Lung (tissue), 12 donors: Measurements from ENCODE around the gene SEPTIN5. TPM values are rescaled to one million over a fixed set of nuclear protein-coding genes. Genes with fewer than 3 reads are reported as not detected.

Experiments
- ATAC-seq: fragments of 200-7000 bp; cut with Tn5 transposase; one replicate; pipeline ENCODE4 v1.9.1; 2020; ENCODE audit warnings: moderate number of reproducible peaks; ENCODE audit not compliant: insufficient read depth, low FRiP score
- DNase-seq, 3 donors: peaks; one replicate each; pipeline ENCODE4 v3.0.0-alpha.2; 2013 to 2017
- H3K27ac ChIP-seq, 2 donors: one replicate each; pipeline ENCODE4 v1.5.1; 2013; ENCODE audit warnings: mild to moderate bottlenecking in 2 of 2, moderate library complexity in 2 of 2, control low read depth in 1 of 2, inconsistent platforms in 1 of 2, low read depth in 1 of 2, low read length in 1 of 2
- H3K27me3 ChIP-seq, 3 donors: one replicate each; pipeline ENCODE4 v1.5.1; 2013; ENCODE audit warnings: low read length in 2 of 3; ENCODE audit not compliant: control insufficient read depth in 3 of 3, insufficient read depth in 3 of 3
- H3K36me3 ChIP-seq, 4 donors: one replicate each; pipeline ENCODE4 v1.5.1; 2013; ENCODE audit warnings: low read length in 4 of 4, mild to moderate bottlenecking in 1 of 4, moderate library complexity in 1 of 4; ENCODE audit not compliant: control insufficient read depth in 4 of 4, insufficient read depth in 4 of 4
- H3K4me1 ChIP-seq, 5 donors: one replicate each; pipeline ENCODE4 v1.5.1; 2013; ENCODE audit warnings: low read length in 5 of 5, mild to moderate bottlenecking in 2 of 5, moderate library complexity in 1 of 5; ENCODE audit not compliant: control insufficient read depth in 5 of 5, insufficient read depth in 5 of 5
- H3K4me3 ChIP-seq: one replicate; pipeline ENCODE4 v1.5.1; 2013; ENCODE audit warnings: mild to moderate bottlenecking, control low read depth, moderate library complexity
- H3K9ac ChIP-seq, 2 donors: one replicate each; pipeline ENCODE4 v1.5.1; 2013; ENCODE audit warnings: low read length in 2 of 2, control low read depth in 1 of 2; ENCODE audit not compliant: insufficient read depth in 1 of 2
- H3K9me3 ChIP-seq, 4 donors: one replicate each; pipeline ENCODE4 v1.5.1; 2013; ENCODE audit warnings: low read length in 3 of 4, mild to moderate bottlenecking in 1 of 4, moderate library complexity in 1 of 4; ENCODE audit not compliant: control insufficient read depth in 4 of 4, insufficient read depth in 3 of 4
- CTCF ChIP-seq: IDR thresholded peaks from 2 replicates; pipeline ENCODE4 v1.5.1; 2012; ENCODE audit warnings: mild to moderate bottlenecking; ENCODE audit errors: control extremely low read depth, extremely low read depth
- WGBS, 2 donors: extraction: QIAGEN DNeasy Blood & Tissue Kit; methylation state at CpG; one replicate each; pipeline ENCODE4 v1.1.7; 2013; 5-methylcytosine and 5-hydroxymethylcytosine counted together
- polyA plus RNA-seq, 2 donors: library from polyadenylated mRNA; stranded (reverse); fragments of 200-250 nt; gene quantifications; one replicate each; pipeline ENCODE4 v1.2.1, GENCODE V29; 2013
- total RNA-seq, 2 donors: library from RNA; depleted of rRNA in 1 of 2; stranded (reverse); fragments of >200 nt in 1 of 2; gene quantifications; one replicate each; pipeline ENCODE4 v1.2.1, GENCODE V29; 2014 to 2021
- donor health status: control.
- donor health status: control.
- donor health status: Bipolar disorder and iron deficiency.
- donor health status: healthy.
- donor health status: DM: yes; HTN: yes; CAD: no.

SEPTIN5 gene
- total and polyA plus RNA-seq, 4 donors: 10.4 to 32.5 (median 14.2) TPM

GRCh38 chr22:19764299-19764593 is 49.9 kb downstream of the SEPTIN5 start:
- WGBS, 2 donors: 65 to 74% methylated on average over 17 of the region's 17 CpGs
- Histone ChIP-seq H3K9ac (no peak overlapping the region), H3K27ac (no peak overlapping the region), H3K9me3 (peaks cover 0 to 7% (median 0%) of the 10 kb centered on the region in 4 donors), H3K27me3 (peaks cover 5 to 69% (median 52%) of the 10 kb centered on the region in 3 donors), H3K36me3 (no peaks in the 10 kb centered on the region), H3K4me1 (peaks cover 0 to 20% (median 0%) of the 10 kb centered on the region in 5 donors), H3K4me3 (no peak overlapping the region)
- ATAC-seq: no peak
- TF ChIP-seq CTCF: no peak
- DNase-seq: no peak

GRCh38 chr22:19764636-19765476 is 50.6 kb downstream of the SEPTIN5 start:
- no peak overlapping the region for H3K4me3 ChIP-seq
- ATAC-seq (no peak), DNase-seq (no peak)
- whole genome bisulfite sequencing, 2 donors: 40 to 62% methylated on average over 25 of the region's 25 CpGs
- no peaks in the 10 kb centered on the region for H3K36me3 ChIP-seq
- H3K9ac ChIP-seq: no peak overlapping the region
- peaks cover 5 to 70% (median 49%) of the 10 kb centered on the region in 3 donors for H3K27me3 ChIP-seq
- H3K27ac ChIP-seq: no peak overlapping the region
- TF ChIP-seq CTCF: no peak
- H3K9me3 ChIP-seq: peaks cover 0 to 7% (median 0%) of the 10 kb centered on the region in 4 donors
- peaks cover 0 to 20% (median 0%) of the 10 kb centered on the region in 5 donors for H3K4me1 ChIP-seq

GRCh38 chr22:19765477-19766239 is 51.4 kb downstream of the SEPTIN5 start:
- H3K27me3 ChIP-seq: peaks cover 5 to 66% (median 45%) of the 10 kb centered on the region in 3 donors

More at GRCh38 chr22:19765477-19766239, 51.4 kb downstream of the SEPTIN5 start:
- WGBS, 2 donors: 5 to 14% methylated on average over 52 to 83 of the region's 83 CpGs
- Histone ChIP-seq H3K27ac (no peak overlapping the region), H3K9me3 (peaks cover 0 to 7% (median 0%) of the 10 kb centered on the region in 4 donors), H3K4me1 (peaks cover 0 to 20% (median 0%) of the 10 kb centered on the region in 5 donors), H3K9ac (no peak overlapping the region), H3K36me3 (no peaks in the 10 kb centered on the region), H3K4me3 (no peak overlapping the region)
- ATAC-seq: no peak
- DNase-seq: no peak
- no peak for TF ChIP-seq CTCF
